NCI-H748 (cell line): Measurements from ENCODE around the gene GH1.
"Not testable (repeated sequence)": the region's sequence is repeated elsewhere in the genome, so short reads cannot be mapped to it uniquely, and the experiment has no call there.

Experiments
- DNase-seq: peaks from one replicate; lab custom pipeline; 2025; ENCODE audit not compliant: unreplicated experiment; lab: John Stamatoyannopoulos, UW

GH1 gene

DNA sequence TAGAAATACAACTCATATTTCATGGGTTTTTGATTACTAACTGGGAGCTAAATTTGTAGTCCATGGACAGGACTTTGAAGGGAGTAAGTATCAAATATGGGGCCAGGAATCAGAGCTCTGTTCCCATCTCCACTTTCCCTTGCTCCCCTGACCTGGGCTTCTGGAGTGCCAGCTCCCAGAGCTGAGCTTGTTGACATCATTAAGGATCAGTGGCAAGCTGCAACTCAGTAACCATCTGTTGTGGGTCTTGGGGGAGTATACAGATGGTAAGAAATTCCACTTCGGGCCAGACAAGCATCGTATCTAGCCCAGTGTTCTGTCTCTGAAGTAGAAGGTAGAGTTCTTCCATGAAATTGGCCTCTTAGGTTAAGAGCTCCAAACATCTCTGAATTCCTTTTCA is 16.7 kb downstream of the GH1 start:
- DNase-seq, result not testable (repeated sequence)

DNA sequence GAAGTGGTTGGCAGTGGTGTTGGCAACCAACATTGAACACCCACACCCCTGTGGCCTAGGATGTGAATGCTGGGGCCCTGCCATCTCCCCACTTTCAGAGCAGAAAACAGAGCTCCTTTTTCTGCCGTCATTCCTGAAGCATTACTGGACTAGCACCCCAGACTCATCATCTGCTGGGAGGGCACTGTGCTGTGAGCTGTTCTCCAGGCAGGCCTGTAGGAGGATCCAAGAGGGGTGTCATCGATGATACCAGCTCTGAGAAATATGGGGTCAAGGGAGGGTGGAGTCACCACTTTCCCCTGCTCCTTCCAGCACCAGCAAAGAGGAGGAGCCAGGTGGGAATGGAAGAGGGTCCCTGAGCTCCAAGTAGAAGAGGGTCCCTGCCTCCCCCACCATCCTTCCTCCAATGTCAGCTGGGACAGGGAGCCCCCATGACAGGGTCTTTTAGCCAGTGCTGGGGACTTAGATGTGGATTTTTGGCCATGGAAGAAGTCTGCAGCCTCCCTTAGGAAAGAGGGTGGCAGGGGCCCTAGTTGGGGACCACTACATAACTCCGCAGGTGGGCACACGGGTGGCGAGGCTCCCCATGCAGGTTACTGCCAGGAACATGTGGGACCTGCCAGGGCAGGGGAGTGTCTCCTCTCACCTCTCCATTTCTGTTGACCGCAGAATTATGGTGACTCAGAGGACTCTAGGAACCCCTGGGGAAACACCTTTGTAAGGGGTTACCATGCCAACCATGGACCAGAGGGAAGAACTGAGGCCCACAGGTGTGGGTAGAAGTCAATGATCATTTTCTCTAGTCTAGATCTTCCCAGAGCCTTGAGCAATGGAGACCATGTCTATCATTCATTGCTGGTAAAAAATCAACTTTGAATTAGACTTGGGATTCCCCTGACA is 19.5 kb downstream of the GH1 start:
- peak; percentile 14 for DNase-seq

- DNase-seq, result not testable (repeated sequence)
These were observed 21.9 kb downstream of the GH1 start, which contains the start of gene CSH1 for GRCh38 chr17:63896524-63897354. Gene CSH1, minus strand, starts transcription at chr17:63896574. Its CDS starts 63 bp downstream, at chr17:63896511.

DNA sequence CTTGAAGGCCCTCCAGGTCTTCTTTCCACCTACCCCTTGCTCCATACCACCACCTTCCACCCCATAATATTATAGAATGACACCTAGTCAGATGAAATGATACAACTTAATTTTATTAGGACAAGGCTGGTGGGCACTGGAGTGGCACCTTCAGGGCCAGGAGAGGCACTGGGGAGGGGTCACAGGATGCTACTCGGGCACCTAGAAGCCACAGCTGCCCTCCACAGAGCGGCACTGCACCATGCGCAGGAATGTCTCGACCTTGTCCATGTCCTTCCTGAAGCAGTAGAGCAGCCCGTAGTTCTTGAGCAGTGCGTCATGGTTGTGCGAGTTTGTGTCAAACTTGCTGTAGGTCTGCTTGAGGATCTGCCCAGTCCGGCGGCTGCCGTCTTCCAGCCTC is 23.8 kb downstream of the GH1 start:
- DNase-seq, result not testable (repeated sequence)

DNA sequence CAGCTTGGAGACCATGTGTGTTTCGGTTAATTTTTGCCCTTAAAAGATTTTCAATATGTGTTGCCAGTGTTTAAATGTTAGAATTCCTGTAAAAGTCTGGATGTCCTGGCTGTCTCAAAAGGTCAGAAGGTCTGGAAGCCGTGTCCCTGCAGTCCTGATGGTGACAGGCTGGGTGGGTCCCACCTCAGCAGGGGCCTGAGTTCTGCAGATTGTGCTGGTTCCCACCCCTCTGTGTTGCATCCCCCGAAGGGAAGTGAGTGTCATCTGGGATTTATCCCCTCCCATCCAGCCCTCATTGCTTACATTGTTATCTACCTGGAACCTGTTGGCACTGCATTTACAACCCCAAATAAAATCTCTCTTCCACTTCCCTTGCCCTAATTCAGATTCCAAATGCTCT is 24.6 kb downstream of the GH1 start:
- DNase-seq, result not testable (repeated sequence)

- not testable (repeated sequence) for DNase-seq
These were observed 26.2 kb downstream of the GH1 start for GRCh38 chr17:63892316-63893037.

GRCh38 chr17:63889026-63889848 is 29.4 kb downstream of the GH1 start:
- DNase-seq, result peak; percentile 38

- not testable (repeated sequence) for DNase-seq
These were observed 33.5 kb downstream of the GH1 start for GRCh38 chr17:63885119-63885518.

- DNase-seq, result not testable (repeated sequence)
These were observed 36.0 kb downstream of the GH1 start for GRCh38 chr17:63882626-63883126.

DNA sequence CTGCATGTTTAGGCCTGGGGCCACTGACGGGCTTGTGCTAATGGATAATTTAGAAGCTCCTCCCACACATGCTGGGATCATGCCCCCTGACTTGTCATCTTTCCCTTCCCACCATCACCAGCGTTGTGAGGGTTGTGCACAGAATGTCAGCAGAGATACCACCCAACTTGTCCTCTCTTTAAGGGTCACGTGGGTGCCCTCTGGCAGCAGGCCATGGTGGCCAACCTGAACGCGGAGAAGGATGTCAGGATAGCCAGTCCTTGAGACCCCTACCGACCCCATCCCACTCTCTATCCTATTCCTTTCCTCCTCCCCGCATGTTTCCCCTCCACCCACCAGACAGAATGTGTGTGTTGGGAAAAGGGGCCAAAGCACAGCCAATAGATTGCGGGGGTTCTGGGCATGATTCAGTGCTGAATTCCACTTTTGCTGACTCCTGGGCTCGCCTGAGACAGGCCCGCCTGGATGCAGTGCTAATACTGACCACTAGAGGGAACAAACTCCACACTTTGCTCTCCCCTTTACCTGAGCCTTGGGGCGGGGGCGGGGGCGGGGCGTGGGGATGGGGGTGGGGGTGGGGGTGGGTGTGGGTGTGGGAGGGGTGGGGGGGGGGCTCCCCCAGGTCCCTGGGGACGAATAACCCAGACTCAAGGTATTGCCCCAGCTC is 36.6 kb downstream of the GH1 start, which contains the start of gene GH2:
TSS of gene GH2 (minus strand) at position 10 of the 667 bp plus-strand sequence. CDS start 143 bp downstream, outside the sequence.
- DNase-seq, result peak; percentile 34

GRCh38 chr17:63881337-63881736 is 37.3 kb downstream of the GH1 start:
- not testable (repeated sequence) for DNase-seq

DNA sequence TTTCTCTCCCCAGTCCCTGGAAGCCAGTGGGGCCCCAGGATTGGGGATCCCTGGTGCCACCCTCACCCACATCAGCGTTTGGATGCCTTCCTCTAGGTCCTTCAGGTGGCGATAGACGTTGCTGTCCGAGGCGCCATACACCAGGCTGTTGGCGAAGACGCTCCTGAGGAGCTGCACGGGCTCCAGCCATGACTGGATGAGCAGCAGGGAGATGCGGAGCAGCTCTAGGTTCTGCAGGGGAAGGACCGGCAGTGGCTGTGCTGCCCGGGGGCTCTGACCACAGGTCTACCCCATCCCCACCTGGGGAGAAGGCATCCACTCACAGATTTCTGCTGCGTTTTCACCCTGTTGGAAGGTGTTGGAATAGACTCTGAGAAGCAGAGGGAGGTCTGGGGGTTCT is 37.9 kb downstream of the GH1 start:
- DNase-seq, result no peak

DNA sequence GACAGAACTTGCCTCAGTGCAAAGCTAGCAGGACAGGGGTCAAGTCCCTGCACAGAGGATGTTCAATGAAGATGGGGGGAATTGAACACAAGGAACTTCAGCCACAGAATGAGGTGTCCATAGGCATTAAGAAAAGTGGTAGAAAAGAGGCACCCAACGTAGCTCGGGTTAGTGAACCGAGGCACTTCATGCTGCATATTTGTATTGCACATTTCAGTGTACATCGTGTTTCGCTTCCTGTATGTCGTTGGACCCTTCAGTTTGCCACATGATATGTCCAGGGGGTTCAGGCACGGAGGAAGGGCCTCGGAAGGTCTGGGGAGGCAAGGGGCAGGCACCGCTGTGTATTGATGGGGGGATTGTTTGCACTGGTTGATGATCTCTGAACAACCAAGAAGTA is 40.2 kb downstream of the GH1 start:
- DNase-seq, result not testable (repeated sequence)

- DNase-seq, result not testable (repeated sequence)
These were observed 43.9 kb downstream of the GH1 start for GRCh38 chr17:63874693-63875092.

GRCh38 chr17:63874061-63874626 is 44.5 kb downstream of the GH1 start:
- not testable (repeated sequence) for DNase-seq

DNA sequence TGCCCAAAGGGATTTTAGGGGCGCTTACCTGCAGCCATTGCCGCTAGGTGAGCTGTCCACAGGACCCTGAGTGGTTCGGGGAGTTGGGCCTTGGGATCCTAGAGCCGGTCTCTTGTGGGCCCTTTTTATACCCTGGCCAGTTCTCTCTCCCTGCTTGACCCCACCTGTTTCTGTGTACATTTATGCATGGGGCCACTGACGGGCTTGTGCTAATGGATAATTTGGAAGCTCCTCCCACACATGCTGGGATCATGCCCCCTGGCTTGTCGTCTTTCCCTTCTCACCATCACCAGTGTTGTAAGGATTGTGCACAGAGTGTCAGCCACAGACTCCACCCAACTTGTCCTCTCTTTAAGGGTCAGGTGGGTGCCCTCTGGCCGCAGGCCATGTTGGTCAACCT is 45.1 kb downstream of the GH1 start, which contains the start of gene CSH2:
TSS of gene CSH2 (minus strand) at position 101 of the 400 bp plus-strand sequence. CDS start at position 38, 63 bp downstream.
- not testable (repeated sequence) for DNase-seq

DNA sequence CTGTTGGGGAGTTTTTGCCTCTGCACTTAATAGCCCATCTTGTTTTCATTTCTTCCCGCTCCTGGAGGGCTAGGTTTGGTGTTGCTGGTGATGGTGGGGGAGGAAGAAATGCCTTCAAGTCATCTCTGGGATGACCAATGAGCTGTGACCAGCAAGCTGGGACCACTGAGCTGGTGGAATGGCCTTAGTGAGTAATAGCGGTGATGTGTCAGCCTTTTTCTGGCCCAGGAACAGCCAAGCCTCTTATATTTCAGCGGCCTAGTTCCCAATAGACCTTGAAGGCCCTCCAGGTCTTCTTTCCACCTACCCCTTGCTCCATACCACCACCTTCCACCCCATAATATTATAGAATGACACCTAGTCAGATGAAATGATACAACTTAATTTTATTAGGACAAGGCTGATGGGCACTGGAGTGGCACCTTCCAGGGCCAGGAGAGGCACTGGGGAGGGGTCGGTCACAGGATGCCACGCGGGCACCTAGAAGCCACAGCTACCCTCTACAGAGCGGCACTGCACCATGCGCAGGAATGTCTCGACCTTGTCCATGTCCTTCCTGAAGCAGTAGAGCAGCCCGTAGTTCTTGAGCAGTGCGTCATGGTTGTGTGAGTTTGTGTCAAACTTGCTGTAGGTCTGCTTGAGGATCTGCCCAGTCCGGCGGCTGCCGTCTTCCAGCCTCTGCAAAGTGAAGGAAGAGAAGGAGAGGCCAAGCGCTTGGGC is 46.8 kb downstream of the GH1 start:
- DNase-seq, result not testable (repeated sequence)

GRCh38 chr17:63870292-63870665 is 48.4 kb downstream of the GH1 start:
- not testable (repeated sequence) for DNase-seq
